GM13976 (cell line): ENCODE results near the gene ADAD2.

Experiments
- DNase-seq: peaks from one replicate; pipeline ENCODE4 v3.0.0; 2012; ENCODE audit warnings: low spot score
- CTCF ChIP-seq: IDR thresholded peaks from 2 replicates; pipeline ENCODE4 v1.5.1; 2012; ENCODE audit warnings: borderline replicate concordance, mild to moderate bottlenecking; ENCODE audit not compliant: insufficient read depth; ENCODE audit errors: extremely low read depth, missing control alignments, control extremely low read depth
- in situ Hi-C: fragments of 300-500 bp; cut with MboI; formaldehyde crosslinking; loops from one replicate; pipeline ENCODE4 v1.12.0; 2022; ENCODE audit warnings: low sequenced_read_pairs, mixed read lengths, inconsistent platforms; ENCODE audit not compliant: unreplicated experiment

Gene ADAD2

GRCh38 chr16:84237994-84238750 is 47.2 kb downstream of the ADAD2 start:
- TF ChIP-seq CTCF: no peak
- no peak for DNase-seq
- in situ Hi-C loops: no loop called here

- no peak for DNase-seq
- in situ Hi-C loops: no loop called here
- no peak for TF ChIP-seq CTCF
Observed at GRCh38 chr16:84239141-84239769, 48.3 kb downstream of the ADAD2 start.

- TF ChIP-seq CTCF: no peak
- in situ Hi-C loops: no loop called here
- DNase-seq: no peak
Observed at GRCh38 chr16:84239909-84240308, 49.0 kb downstream of the ADAD2 start, which contains the start of gene KCNG4. Gene KCNG4 (minus strand): TSS chr16:84240012. CDS start chr16:84237485, 2,527 bp downstream.

GRCh38 chr16:84240455-84240854 is 49.5 kb downstream of the ADAD2 start:
- no peak for TF ChIP-seq CTCF
- DNase-seq: no peak
- in situ Hi-C loops: no loop called here

GRCh38 chr16:84241778-84242177 is 50.8 kb downstream of the ADAD2 start:
- DNase-seq: no peak
- TF ChIP-seq CTCF: no peak
- in situ Hi-C loops: no loop called here

- no peak for TF ChIP-seq CTCF
- no peak for DNase-seq
- in situ Hi-C loops: no loop called here
Observed at GRCh38 chr16:84242839-84243238, 51.9 kb downstream of the ADAD2 start.

GRCh38 chr16:84243732-84244131 is 52.8 kb downstream of the ADAD2 start:
- in situ Hi-C loops: no loop called here
- no peak for TF ChIP-seq CTCF
- no peak for DNase-seq
